Measurements from ENCODE around the gene ZFPM1. TPM values are rescaled to one million over a fixed set of nuclear protein-coding genes. Genes with fewer than 3 reads are reported as not detected.

The ZFPM1 gene
- total RNA-seq, 1 donor from 2014 or later = 1.7 TPM

DNA sequence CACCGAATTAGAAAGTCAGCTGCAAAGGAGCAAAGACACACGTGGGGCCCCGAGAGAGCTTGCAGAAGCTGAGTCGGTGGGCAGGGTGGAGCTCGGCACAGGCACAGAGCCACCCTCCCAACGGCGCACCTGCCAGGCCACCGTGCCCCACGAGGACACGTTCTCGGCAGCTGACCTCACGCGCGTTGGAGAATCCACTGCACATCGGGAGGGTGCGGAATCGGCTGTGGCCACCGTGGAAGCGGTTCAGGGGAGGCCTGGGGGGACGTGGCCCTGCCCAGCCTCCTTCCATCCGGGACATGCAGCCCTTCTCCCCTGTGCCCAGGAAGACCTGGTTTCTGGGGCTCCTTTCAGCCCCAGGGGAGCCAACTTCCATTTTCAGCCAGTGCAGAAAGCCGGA, 20.9 kb upstream of the ZFPM1 start:
- Histone ChIP-seq H3K27me3 (no peaks in the 10 kb centered on the region), H3K4me1 (peaks cover 32% of the 10 kb centered on the region), H3K36me3 (no peaks in the 10 kb centered on the region), H3K9me3 (no peaks in the 10 kb centered on the region), H3K4me3 (no peak overlapping the region), H3K27ac (no peak overlapping the region)
- intact Hi-C loops (cut with DNase I) = loop anchor here (5.0 kb wide), 1 partner anchor 235 kb away; no protein-coding TSS in a partner anchor
- DNase-seq (ENCODE audit: extremely low spot score in 2 of 2) = no peak
- no peak for TF ChIP-seq POLR2AphosphoS5 (IDR thresholded peaks at IDR 0.05; ENCODE audit: insufficient read depth in 1 of 2, low read depth in 1 of 2)
- TF ChIP-seq, protein P1, sequence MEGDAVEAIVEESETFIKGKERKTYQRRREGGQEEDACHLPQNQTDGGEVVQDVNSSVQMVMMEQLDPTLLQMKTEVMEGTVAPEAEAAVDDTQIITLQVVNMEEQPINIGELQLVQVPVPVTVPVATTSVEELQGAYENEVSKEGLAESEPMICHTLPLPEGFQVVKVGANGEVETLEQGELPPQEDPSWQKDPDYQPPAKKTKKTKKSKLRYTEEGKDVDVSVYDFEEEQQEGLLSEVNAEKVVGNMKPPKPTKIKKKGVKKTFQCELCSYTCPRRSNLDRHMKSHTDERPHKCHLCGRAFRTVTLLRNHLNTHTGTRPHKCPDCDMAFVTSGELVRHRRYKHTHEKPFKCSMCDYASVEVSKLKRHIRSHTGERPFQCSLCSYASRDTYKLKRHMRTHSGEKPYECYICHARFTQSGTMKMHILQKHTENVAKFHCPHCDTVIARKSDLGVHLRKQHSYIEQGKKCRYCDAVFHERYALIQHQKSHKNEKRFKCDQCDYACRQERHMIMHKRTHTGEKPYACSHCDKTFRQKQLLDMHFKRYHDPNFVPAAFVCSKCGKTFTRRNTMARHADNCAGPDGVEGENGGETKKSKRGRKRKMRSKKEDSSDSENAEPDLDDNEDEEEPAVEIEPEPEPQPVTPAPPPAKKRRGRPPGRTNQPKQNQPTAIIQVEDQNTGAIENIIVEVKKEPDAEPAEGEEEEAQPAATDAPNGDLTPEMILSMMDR (IDR thresholded peaks at IDR 0.05) = no peak
- TF ChIP-seq POLR2A (IDR thresholded peaks at IDR 0.05) = no peak

DNA sequence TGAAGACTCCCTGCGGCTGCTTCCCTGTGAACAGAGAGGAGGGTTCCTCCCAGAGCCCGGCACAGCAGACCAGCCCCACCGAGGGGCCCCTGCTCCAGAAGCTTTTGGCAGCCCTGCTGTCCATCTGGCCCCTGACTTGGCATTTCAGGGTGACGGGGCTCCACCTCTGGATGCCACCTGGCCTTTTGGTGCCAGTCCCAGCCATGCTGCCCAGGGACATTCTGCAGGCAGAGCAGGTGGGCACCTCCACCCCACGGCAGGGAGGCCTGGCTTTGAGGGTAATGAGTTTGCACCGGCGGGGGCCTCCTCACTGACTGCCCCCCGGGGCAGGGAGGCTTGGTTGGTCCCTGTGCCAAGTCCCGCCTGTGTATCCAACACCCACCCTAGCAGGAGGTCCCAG, 20.3 kb upstream of the ZFPM1 start:
- Histone ChIP-seq H3K36me3 (no peaks in the 10 kb centered on the region), H3K4me1 (peaks cover 38% of the 10 kb centered on the region), H3K27ac (no peak overlapping the region), H3K27me3 (no peaks in the 10 kb centered on the region), H3K4me3 (no peak overlapping the region), H3K9me3 (no peaks in the 10 kb centered on the region)
- intact Hi-C loops (cut with DNase I) = loop anchor here (5.0 kb wide), 1 partner anchor 235 kb away; no protein-coding TSS in a partner anchor
- no peak for DNase-seq (ENCODE audit: extremely low spot score in 2 of 2)
- TF ChIP-seq, protein P1 (IDR thresholded peaks at IDR 0.05) = no peak
- TF ChIP-seq POLR2AphosphoS5 (IDR thresholded peaks at IDR 0.05; ENCODE audit: insufficient read depth in 1 of 2, low read depth in 1 of 2) (no peak), POLR2A (IDR thresholded peaks at IDR 0.05) (no peak)

DNA sequence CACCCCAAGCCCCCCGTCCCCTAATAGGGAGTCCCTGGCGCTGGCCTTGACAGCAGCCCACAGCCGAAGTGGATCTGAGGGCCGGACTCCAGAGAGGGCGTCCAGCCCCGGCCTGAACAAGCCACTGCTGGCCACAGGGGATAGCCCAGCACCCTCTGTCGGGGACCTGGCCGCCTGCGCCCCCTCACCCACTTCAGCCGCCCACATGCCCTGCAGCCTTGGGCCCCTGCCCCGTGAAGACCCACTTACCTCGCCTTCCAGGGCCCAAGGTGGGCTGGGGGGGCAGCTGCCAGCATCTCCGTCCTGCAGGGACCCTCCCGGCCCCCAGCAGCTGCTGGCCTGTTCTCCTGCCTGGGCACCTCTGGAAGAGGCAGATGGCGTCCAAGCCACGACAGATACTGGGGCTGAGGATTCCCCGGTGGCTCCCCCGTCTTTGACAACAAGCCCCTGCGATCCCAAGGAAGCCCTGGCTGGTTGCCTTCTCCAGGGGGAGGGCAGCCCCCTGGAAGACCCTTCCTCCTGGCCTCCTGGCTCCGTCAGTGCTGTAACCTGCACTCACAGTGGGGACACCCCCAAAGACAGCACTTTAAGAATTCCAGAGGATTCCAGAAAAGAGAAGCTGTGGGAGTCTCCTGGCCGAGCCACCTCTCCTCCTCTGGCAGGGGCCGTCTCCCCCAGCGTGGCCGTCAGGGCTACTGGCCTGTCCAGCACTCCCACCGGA, 19.3 kb upstream of the ZFPM1 start:
- Histone ChIP-seq H3K36me3 (no peaks in the 10 kb centered on the region), H3K4me1 (peaks cover 34% of the 10 kb centered on the region), H3K27ac (no peak overlapping the region), H3K27me3 (no peaks in the 10 kb centered on the region), H3K9me3 (no peaks in the 10 kb centered on the region), H3K4me3 (no peak overlapping the region)
- TF ChIP-seq, protein P1 (IDR thresholded peaks at IDR 0.05) = no peak
- no peak for TF ChIP-seq POLR2AphosphoS5 (IDR thresholded peaks at IDR 0.05; ENCODE audit: insufficient read depth in 1 of 2, low read depth in 1 of 2)
- TF ChIP-seq POLR2A (IDR thresholded peaks at IDR 0.05) = no peak
- no peak for DNase-seq (ENCODE audit: extremely low spot score in 2 of 2)
- intact Hi-C loops (cut with DNase I) = loop anchor here (5.0 kb wide), 1 partner anchor 236 kb away; no protein-coding TSS in a partner anchor

DNA sequence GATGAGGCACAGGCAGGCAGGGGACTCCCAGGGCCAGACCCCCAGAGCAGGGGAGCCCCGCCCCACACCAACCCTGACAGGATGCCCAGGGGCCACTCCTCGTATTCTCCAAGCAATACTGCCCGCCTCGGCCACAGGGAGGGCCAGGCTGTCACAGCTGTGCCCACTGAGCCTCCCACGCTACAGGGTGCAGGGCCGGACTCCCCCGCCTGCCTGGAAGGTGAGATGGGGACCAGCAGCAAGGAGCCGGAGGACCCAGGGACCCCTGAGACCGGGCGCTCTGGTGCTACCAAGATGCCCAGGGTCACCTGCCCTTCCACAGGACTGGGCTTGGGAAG, 18.8 kb upstream of the ZFPM1 start:
- DNase-seq (ENCODE audit: extremely low spot score in 2 of 2) = no peak
- Histone ChIP-seq H3K4me3 (no peak overlapping the region), H3K9me3 (no peaks in the 10 kb centered on the region), H3K4me1 (peaks cover 28% of the 10 kb centered on the region), H3K27ac (no peak overlapping the region), H3K27me3 (no peaks in the 10 kb centered on the region), H3K36me3 (no peaks in the 10 kb centered on the region)
- TF ChIP-seq, protein P1 (IDR thresholded peaks at IDR 0.05) = no peak
- TF ChIP-seq POLR2A (IDR thresholded peaks at IDR 0.05) = no peak
- TF ChIP-seq POLR2AphosphoS5 (IDR thresholded peaks at IDR 0.05; ENCODE audit: insufficient read depth in 1 of 2, low read depth in 1 of 2) = no peak
- intact Hi-C loops (cut with DNase I) = loop anchor here (5.0 kb wide), 1 partner anchor 237 kb away; no protein-coding TSS in a partner anchor

DNA sequence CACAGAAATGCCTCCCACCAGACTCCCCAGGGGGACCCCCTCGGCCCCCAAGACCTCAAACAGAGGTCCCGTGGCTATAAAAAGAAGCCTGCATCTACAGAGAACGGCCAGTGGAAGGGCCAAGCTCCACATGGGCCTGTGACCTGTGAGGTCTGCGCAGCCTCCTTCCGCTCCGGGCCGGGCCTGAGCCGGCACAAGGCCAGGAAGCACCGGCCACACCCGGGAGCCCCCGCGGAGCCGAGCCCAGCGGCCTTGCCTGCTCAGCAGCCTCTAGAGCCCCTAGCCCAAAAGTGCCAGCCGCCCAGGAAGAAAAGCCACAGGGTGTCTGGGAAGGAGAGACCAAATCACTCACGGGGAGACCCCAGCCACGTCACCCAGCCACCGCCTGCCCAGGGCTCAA, 18.3 kb upstream of the ZFPM1 start:
- no peak for DNase-seq (ENCODE audit: extremely low spot score in 2 of 2)
- Histone ChIP-seq H3K27me3 (no peaks in the 10 kb centered on the region), H3K36me3 (no peaks in the 10 kb centered on the region), H3K4me3 (no peak overlapping the region), H3K27ac (no peak overlapping the region), H3K9me3 (no peaks in the 10 kb centered on the region), H3K4me1 (peaks cover 24% of the 10 kb centered on the region)
- intact Hi-C loops (cut with DNase I) = loop anchor here (5.0 kb wide), 1 partner anchor 237 kb away; no protein-coding TSS in a partner anchor
- TF ChIP-seq, protein P1 (IDR thresholded peaks at IDR 0.05) = no peak
